DND-41 (cell line): ENCODE measurements around the gene DNMBP.

Experiments used
- EZH2 ChIP-seq: IDR thresholded peaks from 3 replicates; pipeline ENCODE4 v1.6.1; 2012; ENCODE audit warnings: borderline replicate concordance, low read depth, mild to moderate bottlenecking, moderate library complexity, low read length, inconsistent platforms; ENCODE audit not compliant: severe bottlenecking
- TF ChIP-seq, protein P1 (sequence below): IDR thresholded peaks from 2 replicates; pipeline ENCODE4 v1.5.1; 2012; ENCODE audit warnings: borderline replicate concordance, low read length, moderate library complexity, mild to moderate bottlenecking; ENCODE audit not compliant: poor library complexity, severe bottlenecking; ENCODE audit errors: extremely low read depth

DNA sequence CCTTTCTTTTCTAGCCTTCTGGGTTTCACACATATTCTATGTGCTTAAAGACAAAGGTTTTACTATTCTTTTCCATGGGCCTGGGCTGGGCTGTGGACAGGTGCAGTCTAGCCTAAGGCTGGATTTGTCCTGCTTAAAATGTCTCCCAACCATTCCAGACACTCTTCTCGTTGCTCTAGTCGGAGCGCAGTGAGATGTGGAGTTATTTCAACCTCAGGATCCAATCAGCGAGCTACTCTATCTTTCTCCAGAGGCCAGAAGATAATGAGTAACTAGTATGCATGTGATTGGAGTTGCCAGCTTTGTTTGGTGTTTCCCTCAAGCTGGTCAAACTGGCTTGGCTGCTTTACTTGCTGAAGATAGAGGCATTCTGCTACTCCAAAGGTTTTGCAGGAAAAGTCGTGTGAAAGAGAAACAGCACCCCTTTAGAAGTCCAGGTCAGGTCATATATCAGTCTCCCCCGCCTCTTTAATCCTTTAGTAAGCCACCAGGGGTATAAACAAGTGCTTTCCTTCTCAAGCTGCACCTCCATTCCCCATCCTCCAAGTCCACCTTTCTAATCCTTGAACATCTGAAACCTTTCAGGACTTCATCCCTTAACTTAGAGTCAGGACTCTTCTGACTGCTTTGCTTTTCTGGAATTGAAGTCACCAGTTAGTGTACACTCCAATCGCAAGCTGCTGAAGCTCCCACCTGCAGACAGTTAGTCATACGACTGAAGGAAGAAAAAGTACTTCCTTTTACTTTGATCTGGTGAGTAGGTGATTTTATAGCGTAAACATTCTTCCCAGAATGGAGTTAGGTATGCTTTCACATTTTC lies 78.8 kb downstream of the DNMBP start:
- TF ChIP-seq, protein P1, sequence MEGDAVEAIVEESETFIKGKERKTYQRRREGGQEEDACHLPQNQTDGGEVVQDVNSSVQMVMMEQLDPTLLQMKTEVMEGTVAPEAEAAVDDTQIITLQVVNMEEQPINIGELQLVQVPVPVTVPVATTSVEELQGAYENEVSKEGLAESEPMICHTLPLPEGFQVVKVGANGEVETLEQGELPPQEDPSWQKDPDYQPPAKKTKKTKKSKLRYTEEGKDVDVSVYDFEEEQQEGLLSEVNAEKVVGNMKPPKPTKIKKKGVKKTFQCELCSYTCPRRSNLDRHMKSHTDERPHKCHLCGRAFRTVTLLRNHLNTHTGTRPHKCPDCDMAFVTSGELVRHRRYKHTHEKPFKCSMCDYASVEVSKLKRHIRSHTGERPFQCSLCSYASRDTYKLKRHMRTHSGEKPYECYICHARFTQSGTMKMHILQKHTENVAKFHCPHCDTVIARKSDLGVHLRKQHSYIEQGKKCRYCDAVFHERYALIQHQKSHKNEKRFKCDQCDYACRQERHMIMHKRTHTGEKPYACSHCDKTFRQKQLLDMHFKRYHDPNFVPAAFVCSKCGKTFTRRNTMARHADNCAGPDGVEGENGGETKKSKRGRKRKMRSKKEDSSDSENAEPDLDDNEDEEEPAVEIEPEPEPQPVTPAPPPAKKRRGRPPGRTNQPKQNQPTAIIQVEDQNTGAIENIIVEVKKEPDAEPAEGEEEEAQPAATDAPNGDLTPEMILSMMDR = no peak
- TF ChIP-seq EZH2 = no peak
